Activated gamma-delta T cell treated with Interleukin-2 at 50 U/mL for 16 hours (primary cell): ENCODE results near the gene CORO2B.

ENCODE experiments used
- DNase-seq: peaks from one replicate; pipeline ENCODE4 v3.0.0-alpha.2; 2020

The CORO2B gene

DNA sequence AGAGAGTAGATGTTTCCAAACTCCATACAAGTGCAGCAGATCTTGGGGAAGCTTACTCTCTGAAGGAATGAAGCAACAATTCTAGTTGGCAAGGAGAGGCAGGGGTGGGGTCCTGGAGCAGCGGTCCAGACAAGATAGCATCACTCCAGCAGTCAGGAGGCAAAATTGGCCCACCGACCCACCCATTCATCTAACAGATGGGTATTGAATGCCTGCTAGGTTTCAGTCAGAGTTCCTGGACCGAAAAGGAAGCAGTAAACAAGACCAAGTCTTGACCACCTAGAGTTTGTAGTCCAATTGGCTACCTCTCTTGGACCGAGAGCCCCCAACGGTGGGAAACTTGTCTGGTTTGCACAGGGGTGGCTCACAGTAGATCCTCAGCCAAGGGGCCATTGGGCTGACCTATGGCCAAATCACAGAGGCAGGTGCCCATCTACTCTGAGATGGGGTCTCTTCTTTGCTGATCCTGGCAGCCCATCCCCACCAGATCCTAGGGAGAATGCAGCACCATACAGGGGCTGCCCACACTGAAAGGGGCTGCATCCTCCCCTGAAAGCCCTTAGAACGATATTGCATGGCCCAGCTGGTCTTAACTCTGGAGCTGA, 74.3 kb downstream of the CORO2B start:
- DNase-seq, result no peak

- no peak for DNase-seq
Measured at GRCh38 chr15:68653801-68654200, 75.0 kb downstream of the CORO2B start.

DNA sequence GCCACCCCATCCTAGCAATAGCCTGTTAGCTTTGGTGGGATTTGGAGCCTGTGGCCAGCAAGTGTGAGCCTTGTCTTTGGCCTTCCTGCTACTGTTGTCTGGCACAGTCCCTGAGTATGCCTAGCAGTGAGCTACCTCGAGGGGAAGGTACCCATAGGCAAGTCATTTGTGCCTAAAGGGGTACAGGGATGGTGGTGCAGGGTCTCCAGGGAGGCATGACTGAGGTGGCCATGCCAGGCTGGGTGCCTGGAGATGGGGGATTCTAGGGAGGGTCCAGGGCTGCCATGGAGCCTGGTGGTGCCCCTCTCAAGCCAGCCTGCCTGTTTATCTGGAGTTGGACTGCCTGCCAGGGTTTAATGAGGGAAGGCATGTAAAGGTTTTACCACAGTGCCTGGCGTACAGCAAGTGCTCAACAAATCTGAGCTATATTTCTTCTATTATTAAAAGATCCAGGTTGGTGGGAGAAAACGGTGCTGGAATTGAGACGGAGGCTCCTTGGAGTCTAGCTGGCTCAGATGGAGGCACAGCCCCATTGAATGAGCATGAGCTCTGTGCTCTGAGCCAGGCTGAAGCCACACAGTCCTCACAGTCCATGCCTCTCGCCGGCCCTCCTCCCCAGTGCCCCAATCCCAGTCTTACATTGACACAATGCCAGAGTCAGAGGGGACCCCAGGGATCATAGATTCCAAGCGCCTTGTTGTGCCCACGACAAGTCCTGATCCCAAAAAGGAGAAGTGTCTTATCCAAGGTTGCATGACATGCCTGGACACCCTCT, 76.2 kb downstream of the CORO2B start:
- DNase-seq, result no peak

DNA sequence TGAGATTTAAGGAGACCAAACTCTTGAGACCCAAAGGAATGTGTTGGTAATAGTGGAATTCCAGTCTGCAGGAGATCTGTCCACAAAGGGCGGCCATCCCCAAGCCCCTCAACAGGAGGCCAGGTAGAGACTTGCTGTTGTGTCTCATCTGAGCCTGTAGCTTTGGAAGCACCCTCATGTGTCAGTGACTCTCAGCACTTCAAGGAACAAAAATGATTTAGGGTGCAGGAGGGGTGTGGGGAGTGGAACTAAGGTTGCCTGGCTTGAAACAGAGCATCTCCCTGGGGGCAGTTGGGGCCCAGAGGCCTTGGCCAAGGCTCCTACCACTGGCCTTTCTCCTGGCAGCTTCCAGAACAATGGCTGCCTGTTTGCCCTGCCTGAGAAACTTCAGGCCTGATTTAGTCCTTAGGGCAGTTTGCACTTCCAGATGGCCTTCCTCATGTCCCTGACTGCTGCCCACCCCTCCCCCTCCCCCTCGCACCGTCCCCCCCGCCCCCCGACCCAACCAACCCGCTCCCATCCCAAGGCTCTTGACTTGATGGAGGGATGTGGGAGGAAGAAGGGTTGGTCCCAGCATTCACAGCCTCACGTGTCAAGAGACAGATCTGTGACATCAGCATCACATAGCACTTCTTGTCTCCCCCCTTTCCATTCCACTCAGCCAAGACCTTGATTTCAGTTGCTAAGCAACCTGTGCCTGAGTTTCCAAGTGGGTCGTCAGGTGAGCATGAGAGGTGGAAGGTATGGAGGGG, 77.1 kb downstream of the CORO2B start:
- DNase-seq, result no peak

DNA sequence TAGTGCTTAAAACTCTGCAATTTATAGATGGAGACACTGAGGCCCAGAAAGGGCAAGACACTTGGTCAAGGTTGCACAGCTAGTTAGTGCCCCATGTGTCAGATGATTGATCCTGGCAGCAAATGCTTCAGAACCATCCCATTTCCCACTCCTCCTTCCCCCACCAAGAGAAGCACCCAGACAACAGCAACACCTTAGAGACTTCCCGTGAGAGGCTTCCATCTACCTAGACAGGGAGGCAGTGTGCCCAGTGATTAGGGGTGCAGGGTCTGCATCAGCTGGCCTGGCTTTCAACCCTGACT, 77.6 kb downstream of the CORO2B start:
- no peak for DNase-seq

- no peak for DNase-seq
Measured at GRCh38 chr15:68658151-68658550, 79.4 kb downstream of the CORO2B start.

- DNase-seq, result no peak
Measured at GRCh38 chr15:68658641-68659358, 80.0 kb downstream of the CORO2B start.

DNA sequence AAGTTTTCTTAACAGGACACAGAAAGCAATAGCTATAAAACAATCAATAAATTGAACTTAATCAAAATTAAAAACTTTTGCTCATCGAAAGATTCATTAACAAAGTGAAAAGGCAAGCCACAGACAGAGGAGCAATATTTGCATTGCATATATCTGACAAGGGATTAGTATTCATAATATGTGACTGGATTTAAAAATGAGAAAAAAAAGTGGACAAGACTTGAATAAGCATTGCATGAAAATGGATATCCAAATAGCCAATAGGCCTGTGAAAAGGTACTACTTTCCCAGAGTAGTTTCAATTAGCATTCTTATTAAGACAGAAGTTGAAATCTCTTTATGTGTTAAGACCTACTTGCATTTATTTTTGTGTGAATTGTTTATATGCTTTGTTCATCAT, 84.7 kb downstream of the CORO2B start:
- DNase-seq, result no peak

DNA sequence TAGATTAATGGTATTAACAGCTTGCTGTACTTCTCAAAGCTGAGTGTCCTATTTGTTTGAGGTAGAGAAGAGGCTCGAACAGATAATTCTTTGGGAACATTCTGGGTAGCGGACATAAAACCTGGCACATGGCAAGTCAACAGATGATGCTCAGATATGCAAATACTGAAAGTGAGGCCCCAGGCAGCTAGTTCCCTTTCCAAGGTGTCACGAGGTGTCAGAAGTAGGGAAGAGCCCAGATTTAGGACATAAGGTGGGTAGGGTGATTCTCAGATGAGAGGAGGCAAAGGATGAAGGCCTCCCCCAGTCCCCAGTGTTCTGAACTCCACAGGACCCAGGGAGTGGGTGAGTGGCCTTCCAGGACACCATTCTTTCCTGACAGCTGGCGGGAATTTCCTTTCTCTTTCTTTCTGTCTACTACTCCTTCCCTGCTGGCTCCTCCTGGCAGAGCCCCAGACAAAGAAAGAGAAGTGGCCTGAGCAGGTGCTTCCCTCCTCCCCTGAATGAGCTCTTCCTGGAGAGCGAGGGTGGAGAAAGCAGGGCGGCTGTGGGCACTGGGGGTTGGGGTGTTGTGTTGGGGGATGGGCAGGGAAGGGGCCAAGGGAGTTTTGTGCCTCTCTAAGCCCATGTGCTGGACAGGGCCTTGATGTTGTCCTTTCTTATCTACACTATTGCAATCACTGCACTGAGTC, 87.5 kb downstream of the CORO2B start:
- DNase-seq, result no peak

GRCh38 chr15:68666812-68667450, 88.1 kb downstream of the CORO2B start:
- no peak for DNase-seq

DNA sequence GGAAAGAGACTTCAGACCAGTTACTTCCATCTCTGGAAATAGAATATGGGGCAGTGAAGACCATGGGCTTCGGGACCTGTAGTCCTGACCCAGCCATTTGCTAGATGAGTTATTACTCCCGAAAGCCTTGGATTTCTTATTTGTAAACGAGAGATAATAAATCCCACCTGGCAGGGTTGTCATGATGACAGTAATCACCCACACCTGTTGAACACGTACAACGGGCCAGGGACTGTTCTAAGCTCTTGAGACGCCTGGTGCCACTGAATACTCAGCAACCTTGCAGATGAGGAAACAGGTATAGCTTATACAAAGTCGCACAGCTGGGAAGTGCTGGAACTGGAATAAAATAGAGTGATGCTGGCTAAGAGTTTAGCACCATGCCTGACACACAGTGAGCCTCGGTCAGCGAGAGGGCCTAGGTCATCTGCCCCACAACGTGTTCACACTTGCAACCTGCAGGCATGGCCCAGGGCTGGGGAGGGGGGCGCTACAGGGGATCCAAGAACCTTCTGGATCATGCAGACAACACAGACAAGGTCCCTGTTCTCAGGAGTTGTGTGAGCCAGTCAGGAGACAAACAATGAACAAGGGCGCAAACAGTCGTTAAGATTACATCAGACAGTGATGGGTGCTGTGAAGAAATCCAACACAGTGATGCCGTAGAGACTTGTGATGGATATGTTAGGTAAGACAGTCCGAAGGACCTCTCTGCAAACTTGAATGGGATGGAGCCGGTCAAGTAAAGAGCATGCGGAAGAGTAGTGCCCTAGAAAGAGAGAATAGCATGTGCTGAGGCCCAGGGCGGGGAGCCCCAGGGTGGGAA, 89.2 kb downstream of the CORO2B start:
- DNase-seq, result no peak

- no peak for DNase-seq
Measured at GRCh38 chr15:68668926-68669600, 90.3 kb downstream of the CORO2B start.

- DNase-seq, result no peak
Measured at GRCh38 chr15:68672251-68672650, 93.5 kb downstream of the CORO2B start.

- DNase-seq, result no peak
Measured at GRCh38 chr15:68672781-68673205, 94.0 kb downstream of the CORO2B start.

DNA sequence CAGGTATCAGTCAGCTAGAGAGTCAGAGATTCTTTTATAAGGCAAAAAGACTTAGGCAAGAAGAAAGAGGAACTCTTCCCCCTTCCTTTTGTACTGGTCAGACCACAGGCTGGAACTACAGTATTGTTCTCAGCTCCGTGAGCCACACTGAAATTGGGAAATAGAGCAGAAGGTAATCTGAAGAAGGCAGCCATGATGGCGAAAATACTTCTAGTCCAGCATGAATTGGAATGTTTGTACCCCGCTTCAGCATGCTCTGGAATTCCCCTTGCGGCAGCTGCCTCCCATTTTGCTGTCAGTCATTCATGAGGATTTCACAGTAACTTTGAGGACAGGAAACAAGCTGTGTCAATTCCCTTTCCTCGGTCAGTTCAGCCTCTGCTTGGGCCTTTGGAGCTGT, 96.2 kb downstream of the CORO2B start:
- no peak for DNase-seq

- DNase-seq, result no peak
Measured at GRCh38 chr15:68676011-68676605, 97.3 kb downstream of the CORO2B start.

GRCh38 chr15:68676926-68677325, 98.1 kb downstream of the CORO2B start:
- DNase-seq, result no peak

DNA sequence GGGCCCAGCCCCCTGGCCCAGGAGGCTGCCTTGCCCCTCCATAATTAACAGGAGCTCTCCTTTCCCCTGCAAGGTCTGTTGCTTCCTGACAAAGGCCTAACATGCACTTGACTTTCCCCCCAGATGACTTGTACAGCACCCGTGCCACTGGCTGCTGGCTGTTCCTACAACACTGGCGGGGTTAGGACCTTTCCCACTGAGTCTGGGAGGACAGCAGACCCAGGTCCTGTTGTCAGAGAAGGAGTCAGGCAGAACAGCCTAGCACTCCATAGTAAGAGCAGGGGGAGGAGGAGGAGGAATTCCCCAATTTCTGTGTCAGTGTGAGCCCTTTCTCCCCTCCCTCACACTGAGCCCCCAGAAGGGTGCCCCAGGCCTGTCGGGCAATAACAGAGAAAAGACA, 99.2 kb downstream of the CORO2B start:
- no peak for DNase-seq

GRCh38 chr15:68678746-68679145, 100.0 kb downstream of the CORO2B start:
- no peak for DNase-seq

- no peak for DNase-seq
Measured at GRCh38 chr15:68679161-68679560, 100.4 kb downstream of the CORO2B start.
